ENCODE results near the gene GUCA2A.
A peak's percentile ranks its signal among the peaks of the same experiment; 100 is the strongest.

The GUCA2A gene

DNA sequence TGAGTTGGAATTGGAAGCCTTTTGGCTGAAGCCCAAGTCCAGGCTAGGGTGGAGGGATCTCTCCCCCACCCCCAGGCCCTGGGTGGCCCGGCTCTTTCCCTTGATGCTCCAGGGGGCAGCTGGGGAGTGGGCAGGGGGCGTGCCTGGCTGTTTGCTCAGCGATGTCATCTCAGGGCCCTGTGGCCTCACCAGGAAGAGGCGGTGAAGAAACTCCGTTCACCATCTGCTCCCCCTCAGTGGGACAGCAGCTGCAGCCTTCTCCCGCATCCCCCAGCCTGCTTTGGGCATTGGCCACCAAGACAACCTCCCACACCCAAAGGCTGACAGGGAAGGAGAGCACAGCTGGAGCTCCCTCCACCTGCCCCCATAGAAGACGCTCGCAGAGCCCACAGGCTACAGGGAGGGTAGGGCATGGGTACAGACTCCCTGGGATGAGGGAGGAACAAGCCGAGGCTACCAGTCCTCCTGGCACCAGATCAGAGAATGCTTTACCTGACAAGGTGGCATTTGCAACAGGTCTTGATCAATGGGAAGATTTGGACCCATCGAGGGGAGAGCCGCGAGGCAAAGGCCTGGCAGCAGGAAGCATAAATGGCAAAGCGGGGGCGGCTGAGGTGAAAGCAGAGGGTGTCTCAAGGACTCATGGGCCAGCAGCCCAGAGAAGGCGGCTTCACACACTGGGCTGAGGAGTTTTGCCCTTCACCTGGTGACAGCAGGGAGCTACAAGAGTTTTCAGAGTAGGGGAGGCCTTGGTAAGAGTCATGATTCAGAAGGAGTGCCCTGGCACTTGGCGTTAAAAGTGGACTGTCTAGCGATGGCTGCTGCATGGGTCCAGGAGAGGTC is 6.5 kb upstream of the GUCA2A start:
- Histone ChIP-seq H3K4me1 (ENCODE audit: control insufficient read depth in 2 of 2, insufficient read depth in 2 of 2, low read length in 2 of 2) (peaks cover 47 to 58% of the 10 kb centered on the region in 2 donors), H3K4me3 (ENCODE audit: low read length in 2 of 2) (no peak overlapping the region), H3K9me3 (ENCODE audit: control insufficient read depth in 2 of 2, low read length in 2 of 2) (no peaks in the 10 kb centered on the region), H3K27me3 (ENCODE audit: control insufficient read depth in 2 of 2, insufficient read depth in 2 of 2, low read length in 2 of 2) (no peaks in the 10 kb centered on the region), H3K9ac (ENCODE audit: low read depth in 1 of 2, low read length in 2 of 2) (no peak overlapping the region), H3K27ac (ENCODE audit: low read depth in 2 of 2, low read length in 2 of 2) (peak overlapping the region; percentile 75 to 88), H3K36me3 (ENCODE audit: control insufficient read depth in 2 of 2, insufficient read depth in 2 of 2, low read length in 2 of 2) (peaks cover 0 to 3% of the 10 kb centered on the region in 2 donors)

DNA sequence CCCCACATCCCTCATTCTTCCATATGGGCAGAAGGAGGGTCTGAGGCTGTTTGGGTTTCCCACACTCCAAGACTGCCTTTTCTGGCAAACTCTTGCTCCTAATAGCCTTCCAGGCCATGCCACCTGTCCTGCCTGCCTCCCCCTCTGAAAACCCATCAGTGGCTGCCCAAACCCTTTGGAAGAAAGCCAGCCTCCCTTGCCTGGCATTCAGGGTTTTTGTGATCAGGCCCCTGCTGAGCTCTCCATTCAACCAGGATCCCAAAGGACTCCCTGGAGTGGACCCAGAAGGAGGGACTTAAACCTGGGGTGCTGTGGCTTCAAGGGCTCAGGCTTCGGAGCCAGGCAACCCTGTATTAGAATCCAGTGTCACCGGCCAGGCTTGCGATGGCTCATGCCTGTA is 4.2 kb upstream of the GUCA2A start:
- Histone ChIP-seq H3K27ac (ENCODE audit: low read depth in 2 of 2, low read length in 2 of 2) (peak overlapping the region; percentile 75 to 77), H3K9ac (ENCODE audit: low read depth in 1 of 2, low read length in 2 of 2) (peak overlapping the region in 1 of 2 donors; percentile 40), H3K4me1 (ENCODE audit: control insufficient read depth in 2 of 2, insufficient read depth in 2 of 2, low read length in 2 of 2) (peaks cover 62 to 77% of the 10 kb centered on the region in 2 donors), H3K9me3 (ENCODE audit: control insufficient read depth in 2 of 2, low read length in 2 of 2) (no peaks in the 10 kb centered on the region), H3K27me3 (ENCODE audit: control insufficient read depth in 2 of 2, insufficient read depth in 2 of 2, low read length in 2 of 2) (no peaks in the 10 kb centered on the region), H3K4me3 (ENCODE audit: low read length in 2 of 2) (no peak overlapping the region), H3K36me3 (ENCODE audit: control insufficient read depth in 2 of 2, insufficient read depth in 2 of 2, low read length in 2 of 2) (no peaks in the 10 kb centered on the region)

DNA sequence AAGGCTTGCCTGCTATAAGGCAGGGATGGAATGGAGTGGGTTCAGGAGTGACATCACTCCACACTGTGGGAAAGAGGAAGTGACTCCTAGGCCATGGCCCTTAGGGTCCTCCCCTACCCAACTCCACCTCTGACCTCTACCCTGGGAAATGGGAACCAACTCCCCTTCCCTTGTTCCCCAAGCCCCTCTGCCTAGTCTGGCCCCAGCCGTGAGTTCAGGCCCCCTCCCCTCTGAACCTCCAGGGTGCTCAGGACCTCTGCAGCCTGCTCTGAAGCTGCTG is 3.8 kb upstream of the GUCA2A start:
- Histone ChIP-seq H3K9ac (ENCODE audit: low read depth in 1 of 2, low read length in 2 of 2) (peak overlapping the region in 1 of 2 donors; percentile 40), H3K4me1 (ENCODE audit: control insufficient read depth in 2 of 2, insufficient read depth in 2 of 2, low read length in 2 of 2) (peaks cover 59 to 75% of the 10 kb centered on the region in 2 donors), H3K9me3 (ENCODE audit: control insufficient read depth in 2 of 2, low read length in 2 of 2) (no peaks in the 10 kb centered on the region), H3K36me3 (ENCODE audit: control insufficient read depth in 2 of 2, insufficient read depth in 2 of 2, low read length in 2 of 2) (no peaks in the 10 kb centered on the region), H3K27me3 (ENCODE audit: control insufficient read depth in 2 of 2, insufficient read depth in 2 of 2, low read length in 2 of 2) (no peaks in the 10 kb centered on the region), H3K4me3 (ENCODE audit: low read length in 2 of 2) (no peak overlapping the region), H3K27ac (ENCODE audit: low read depth in 2 of 2, low read length in 2 of 2) (peak overlapping the region; percentile 75 to 77)

DNA sequence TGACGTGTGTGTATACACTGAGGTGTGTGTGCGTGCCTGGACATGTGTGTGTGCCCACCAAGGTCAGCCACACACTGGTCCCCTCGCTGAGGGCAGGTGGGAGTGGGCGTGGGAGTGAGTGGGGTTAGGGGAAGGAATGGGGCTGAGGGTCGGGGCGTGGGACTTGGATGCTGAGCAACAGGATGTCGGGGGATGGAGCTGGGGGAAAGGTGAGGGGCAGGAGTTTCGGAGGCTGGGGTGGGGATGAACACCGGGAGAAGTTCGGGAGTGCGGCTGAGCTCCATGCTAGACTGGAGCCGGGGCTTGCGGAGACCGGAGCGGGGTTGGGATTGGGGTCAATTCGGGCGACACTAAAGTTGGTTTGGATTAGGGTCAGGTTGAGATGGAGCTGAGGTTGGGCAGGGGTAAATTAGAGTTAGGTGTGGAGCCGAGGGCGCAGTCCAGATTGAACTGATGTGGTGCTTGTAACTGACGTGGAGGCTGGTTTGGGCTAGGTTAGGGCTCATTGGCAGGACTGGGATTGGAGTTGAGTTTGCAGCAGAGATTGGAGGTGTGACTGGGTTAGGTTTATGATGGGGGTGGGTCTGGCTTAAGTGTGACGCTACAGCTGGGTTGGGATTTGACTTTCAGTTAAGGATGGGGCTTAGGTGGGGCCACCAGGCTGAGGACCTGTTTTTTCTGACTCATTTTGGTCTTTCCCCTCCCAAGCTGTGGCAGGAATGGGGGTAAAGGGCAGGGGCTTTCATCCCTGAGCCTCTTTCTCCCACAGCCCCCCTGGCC is 3.3 kb upstream of the GUCA2A start:
- no peaks in the 10 kb centered on the region for H3K27me3 ChIP-seq (ENCODE audit: control insufficient read depth in 2 of 2, insufficient read depth in 2 of 2, low read length in 2 of 2)

DNA sequence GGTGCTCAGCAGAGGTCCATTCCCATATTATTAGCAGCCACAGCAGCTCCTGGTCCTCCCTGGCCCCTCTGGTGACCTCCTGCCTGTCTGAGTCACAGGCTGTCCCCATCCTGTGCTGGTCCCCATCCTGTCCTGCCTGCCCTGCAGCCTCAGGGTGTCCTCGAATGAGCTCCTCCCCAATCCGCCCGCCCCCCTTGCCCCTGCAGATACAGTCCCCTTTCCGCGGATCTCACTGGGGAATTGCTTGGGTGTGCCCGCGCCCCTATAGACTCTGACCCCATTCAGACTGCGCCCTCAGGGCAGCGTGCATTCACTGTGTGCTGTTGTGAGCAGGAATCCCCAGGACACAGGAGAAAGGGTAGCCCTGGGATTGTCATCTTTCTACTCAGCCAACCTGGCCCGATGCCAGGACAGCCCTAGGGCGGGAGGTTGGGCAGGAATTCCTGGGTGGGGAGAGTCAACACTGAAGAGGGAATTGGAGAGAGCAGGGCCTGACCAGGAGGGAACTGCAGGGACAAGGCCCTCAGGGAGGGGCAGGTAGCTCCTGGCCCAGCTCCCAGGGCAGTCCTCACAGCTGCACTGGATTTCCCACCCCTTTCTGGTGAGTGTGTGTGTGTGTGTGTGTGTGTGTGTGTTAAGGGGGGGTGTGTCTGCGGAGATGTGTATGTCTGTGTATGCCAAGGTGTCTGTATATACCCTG is 1.1 kb upstream of the GUCA2A start:
- Histone ChIP-seq H3K36me3 (ENCODE audit: control insufficient read depth in 2 of 2, insufficient read depth in 2 of 2, low read length in 2 of 2) (no peaks in the 10 kb centered on the region), H3K27me3 (ENCODE audit: control insufficient read depth in 2 of 2, insufficient read depth in 2 of 2, low read length in 2 of 2) (no peaks in the 10 kb centered on the region), H3K4me3 (ENCODE audit: low read length in 2 of 2) (peak overlapping the region; percentile 41 to 61), H3K4me1 (ENCODE audit: control insufficient read depth in 2 of 2, insufficient read depth in 2 of 2, low read length in 2 of 2) (peaks cover 38 to 56% of the 10 kb centered on the region in 2 donors), H3K27ac (ENCODE audit: low read depth in 2 of 2, low read length in 2 of 2) (peak overlapping the region; percentile 84 to 88), H3K9me3 (ENCODE audit: control insufficient read depth in 2 of 2, low read length in 2 of 2) (peaks cover 0 to 2% of the 10 kb centered on the region in 2 donors), H3K9ac (ENCODE audit: low read depth in 1 of 2, low read length in 2 of 2) (peak overlapping the region; percentile 47 to 68)

More for the DNA sequence above, 3.3 kb upstream of the GUCA2A start:
- H3K9ac ChIP-seq (ENCODE audit: low read depth in 1 of 2, low read length in 2 of 2), result no peak overlapping the region
- no peaks in the 10 kb centered on the region for H3K9me3 ChIP-seq (ENCODE audit: control insufficient read depth in 2 of 2, low read length in 2 of 2)
- H3K4me1 ChIP-seq (ENCODE audit: control insufficient read depth in 2 of 2, insufficient read depth in 2 of 2, low read length in 2 of 2), result peaks cover 54 to 72% of the 10 kb centered on the region in 2 donors
- H3K27ac ChIP-seq (ENCODE audit: low read depth in 2 of 2, low read length in 2 of 2), result peak overlapping the region; percentile 75 to 77
- H3K4me3 ChIP-seq (ENCODE audit: low read length in 2 of 2), result no peak overlapping the region
- no peaks in the 10 kb centered on the region for H3K36me3 ChIP-seq (ENCODE audit: control insufficient read depth in 2 of 2, insufficient read depth in 2 of 2, low read length in 2 of 2)

DNA sequence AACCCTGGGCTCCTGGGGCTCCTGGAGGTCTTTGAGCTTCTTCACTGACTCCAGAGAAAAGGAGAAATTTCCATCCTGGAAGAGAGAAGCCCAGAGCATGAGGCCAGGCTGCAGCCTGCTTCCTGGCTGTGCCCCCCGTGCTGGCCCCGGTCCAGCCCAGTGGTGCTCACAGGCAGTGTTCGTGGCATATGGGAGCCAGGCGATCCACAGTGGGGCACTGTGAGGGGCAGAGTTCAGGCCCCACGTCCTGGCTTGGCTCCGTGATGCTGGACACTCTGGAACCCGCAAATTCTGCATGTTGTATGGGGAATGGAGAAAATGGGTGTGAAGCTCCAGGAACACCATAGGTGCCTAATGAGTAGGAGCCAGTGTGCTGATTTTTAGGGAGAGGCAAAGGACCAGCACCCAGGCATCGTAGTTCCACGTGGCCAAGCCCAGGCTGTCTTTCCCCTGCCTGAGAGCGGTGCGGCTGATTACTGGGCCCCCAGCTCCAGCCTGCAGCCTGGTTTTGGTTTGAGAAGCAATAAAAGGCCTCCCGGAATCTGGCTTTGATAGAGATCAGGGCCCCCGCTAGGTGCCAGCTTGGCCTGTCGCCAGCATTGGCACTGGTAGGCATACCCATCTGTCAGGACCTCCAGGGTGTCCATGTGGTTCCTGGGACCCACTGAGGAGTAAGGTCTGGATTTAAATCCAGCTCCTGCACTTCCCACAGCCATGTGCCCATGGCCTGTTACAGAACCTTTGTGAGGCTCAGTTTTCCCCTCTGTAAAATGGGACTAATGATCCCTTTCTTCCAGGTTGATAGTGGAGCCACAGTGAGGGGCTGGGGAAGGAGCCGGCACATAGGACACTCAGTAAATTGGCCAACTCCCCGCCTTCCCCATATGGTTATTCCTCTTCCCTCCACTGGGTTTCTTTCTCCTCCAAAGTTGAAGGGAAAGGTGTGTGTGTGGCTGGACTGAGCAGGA is 725 bp downstream of the GUCA2A start:
- Histone ChIP-seq H3K9me3 (ENCODE audit: control insufficient read depth in 2 of 2, low read length in 2 of 2) (peaks cover 0 to 2% of the 10 kb centered on the region in 2 donors), H3K36me3 (ENCODE audit: control insufficient read depth in 2 of 2, insufficient read depth in 2 of 2, low read length in 2 of 2) (no peaks in the 10 kb centered on the region), H3K27me3 (ENCODE audit: control insufficient read depth in 2 of 2, insufficient read depth in 2 of 2, low read length in 2 of 2) (no peaks in the 10 kb centered on the region), H3K9ac (ENCODE audit: low read depth in 1 of 2, low read length in 2 of 2) (peak overlapping the region; percentile 52 to 76), H3K4me3 (ENCODE audit: low read length in 2 of 2) (peak overlapping the region; percentile 51), H3K4me1 (ENCODE audit: control insufficient read depth in 2 of 2, insufficient read depth in 2 of 2, low read length in 2 of 2) (peaks cover 27 to 45% of the 10 kb centered on the region in 2 donors), H3K27ac (ENCODE audit: low read depth in 2 of 2, low read length in 2 of 2) (peak overlapping the region; percentile 84 to 88)

DNA sequence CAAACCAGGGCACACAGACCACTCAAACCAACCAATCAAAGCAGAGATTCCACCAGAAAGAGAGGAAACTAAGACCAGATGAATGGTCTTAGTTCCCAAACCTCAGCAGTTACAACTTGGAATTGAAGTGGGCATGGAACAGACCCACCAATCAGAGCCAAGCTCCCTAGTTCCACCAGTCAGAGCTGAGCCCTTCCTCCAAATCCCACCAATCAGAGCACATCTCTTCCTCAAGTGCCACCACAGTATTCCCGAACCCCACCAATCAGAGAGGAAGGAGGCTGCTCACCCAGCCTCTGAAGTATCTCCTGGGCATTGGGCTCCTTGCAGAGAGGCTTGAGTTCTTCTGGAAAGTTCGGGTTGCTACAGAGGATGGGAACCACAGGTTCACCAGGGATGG is 1.4 kb downstream of the GUCA2A start:
- peak overlapping the region; percentile 51 for H3K4me3 ChIP-seq (ENCODE audit: low read length in 2 of 2)
- H3K36me3 ChIP-seq (ENCODE audit: control insufficient read depth in 2 of 2, insufficient read depth in 2 of 2, low read length in 2 of 2), result no peaks in the 10 kb centered on the region
- H3K9me3 ChIP-seq (ENCODE audit: control insufficient read depth in 2 of 2, low read length in 2 of 2), result peaks cover 0 to 2% of the 10 kb centered on the region in 2 donors
- H3K27me3 ChIP-seq (ENCODE audit: control insufficient read depth in 2 of 2, insufficient read depth in 2 of 2, low read length in 2 of 2), result no peaks in the 10 kb centered on the region
- peak overlapping the region in 1 of 2 donors; percentile 40 for H3K9ac ChIP-seq (ENCODE audit: low read depth in 1 of 2, low read length in 2 of 2)
- peaks cover 24 to 38% of the 10 kb centered on the region in 2 donors for H3K4me1 ChIP-seq (ENCODE audit: control insufficient read depth in 2 of 2, insufficient read depth in 2 of 2, low read length in 2 of 2)
- peak overlapping the region; percentile 84 to 88 for H3K27ac ChIP-seq (ENCODE audit: low read depth in 2 of 2, low read length in 2 of 2)

DNA sequence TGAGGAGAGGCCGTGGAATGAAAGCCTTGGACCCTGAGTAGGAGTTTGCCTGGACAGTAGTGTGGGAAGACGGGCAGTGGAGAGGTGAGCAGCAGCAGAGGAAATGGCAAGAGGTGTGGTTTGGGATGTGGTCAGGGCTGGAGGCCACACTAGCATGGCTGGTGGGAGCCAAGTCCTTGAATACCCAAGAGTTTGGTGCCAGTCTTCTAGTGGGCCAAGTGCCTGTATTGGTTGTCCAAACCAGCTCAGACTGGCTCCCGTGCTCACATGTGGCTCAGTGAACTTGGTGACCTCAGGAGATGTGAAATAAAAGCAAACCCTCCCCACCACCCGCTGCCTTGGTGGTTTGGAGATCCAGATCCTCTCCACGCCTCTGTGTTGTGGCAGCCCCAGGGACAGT is 2.4 kb downstream of the GUCA2A start:
- no peaks in the 10 kb centered on the region for H3K36me3 ChIP-seq (ENCODE audit: control insufficient read depth in 2 of 2, insufficient read depth in 2 of 2, low read length in 2 of 2)
- H3K27me3 ChIP-seq (ENCODE audit: control insufficient read depth in 2 of 2, insufficient read depth in 2 of 2, low read length in 2 of 2), result no peaks in the 10 kb centered on the region
- H3K4me1 ChIP-seq (ENCODE audit: control insufficient read depth in 2 of 2, insufficient read depth in 2 of 2, low read length in 2 of 2), result peaks cover 24 to 33% of the 10 kb centered on the region in 2 donors
- H3K9ac ChIP-seq (ENCODE audit: low read depth in 1 of 2, low read length in 2 of 2), result no peak overlapping the region
- peaks cover 0 to 2% of the 10 kb centered on the region in 2 donors for H3K9me3 ChIP-seq (ENCODE audit: control insufficient read depth in 2 of 2, low read length in 2 of 2)
- peak overlapping the region; percentile 8 to 52 for H3K27ac ChIP-seq (ENCODE audit: low read depth in 2 of 2, low read length in 2 of 2)
- peak overlapping the region in 1 of 2 donors; percentile 9 for H3K4me3 ChIP-seq (ENCODE audit: low read length in 2 of 2)

DNA sequence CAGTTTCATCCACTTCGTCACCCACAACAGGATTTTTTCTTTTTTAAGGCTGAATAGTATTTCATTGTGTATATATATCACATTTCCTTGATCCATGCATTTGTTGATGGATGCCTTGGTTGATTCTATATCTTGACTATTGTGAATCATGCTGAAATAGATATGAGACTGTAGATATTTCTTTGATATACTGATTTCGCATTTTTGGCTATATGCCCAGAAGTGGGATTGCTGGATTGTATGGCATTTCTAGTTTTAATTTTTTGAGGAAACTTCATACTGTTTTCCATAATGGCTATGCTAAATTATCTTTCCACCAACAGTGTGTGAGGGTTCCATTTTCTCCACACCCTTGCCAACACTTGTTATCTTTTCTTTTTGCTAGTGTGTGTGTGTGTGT is 6.4 kb downstream of the GUCA2A start:
- Histone ChIP-seq H3K36me3 (ENCODE audit: control insufficient read depth in 2 of 2, insufficient read depth in 2 of 2, low read length in 2 of 2) (no peaks in the 10 kb centered on the region), H3K4me1 (ENCODE audit: control insufficient read depth in 2 of 2, insufficient read depth in 2 of 2, low read length in 2 of 2) (peaks cover 11 to 23% of the 10 kb centered on the region in 2 donors), H3K9me3 (ENCODE audit: control insufficient read depth in 2 of 2, low read length in 2 of 2) (peaks cover 0 to 2% of the 10 kb centered on the region in 2 donors), H3K27ac (ENCODE audit: low read depth in 2 of 2, low read length in 2 of 2) (no peak overlapping the region), H3K4me3 (ENCODE audit: low read length in 2 of 2) (no peak overlapping the region), H3K27me3 (ENCODE audit: control insufficient read depth in 2 of 2, insufficient read depth in 2 of 2, low read length in 2 of 2) (no peaks in the 10 kb centered on the region), H3K9ac (ENCODE audit: low read depth in 1 of 2, low read length in 2 of 2) (no peak overlapping the region)

Data from mucosa of rectum (tissue), 2 donors.